Ovary (tissue), 9 donors: Measurements from ENCODE around the gene SCN5A. TPM values are rescaled to one million over a fixed set of nuclear protein-coding genes. Genes with fewer than 3 reads are reported as not detected.

Source experiments
- DNase-seq, 5 donors: peaks; one replicate each; pipeline ENCODE4 v3.0.0-alpha.2; 2019 to 2020
- H3K27ac ChIP-seq, 2 donors: fragments of 200-600 bp; one replicate each; pipeline versions ENCODE4 v1.5.1 to v1.8.0; 2019 to 2022
- H3K27me3 ChIP-seq: fragments of 200-600 bp; one replicate; pipeline ENCODE4 v1.8.0; 2022
- H3K36me3 ChIP-seq: fragments of 200-600 bp; sonication (generic); one replicate; pipeline ENCODE4 v1.5.1; 2019
- H3K4me1 ChIP-seq: one replicate; pipeline ENCODE4 v1.8.1; 2013; ENCODE audit warnings: mild to moderate bottlenecking, moderate library complexity; ENCODE audit not compliant: insufficient read depth
- H3K4me3 ChIP-seq: fragments of 200-600 bp; sonication (generic); one replicate; pipeline ENCODE4 v1.5.1; 2017
- H3K9me3 ChIP-seq, 2 donors: fragments of 200-600 bp in 1 of 2; sonication (generic) in 1 of 2; one replicate each; pipeline versions ENCODE4 v1.5.1 to v1.8.1; 2013 to 2019; ENCODE audit warnings: mild to moderate bottlenecking in 1 of 2, moderate library complexity in 1 of 2
- EP300 ChIP-seq: sonication (generic); formaldehyde crosslinking; IDR thresholded peaks from one replicate; pipeline ENCODE4 v1.6.1; 2017; ENCODE audit warnings: antibody characterized with exemption
- POLR2A ChIP-seq: fragments of 450-650 bp; IDR thresholded peaks from one replicate; pipeline ENCODE4 v1.6.1; 2017; ENCODE audit warnings: antibody characterized with exemption, mild to moderate bottlenecking, moderate library complexity
- WGBS, 3 donors: extraction: QIAGEN DNeasy Blood & Tissue Kit in 1 of 3; methylation state at CpG; one replicate each; pipeline versions ENCODE4 v1.1.5 to v1.1.7; 2013 to 2017; 5-methylcytosine and 5-hydroxymethylcytosine counted together
- intact Hi-C, 4 donors: fragments of 100-400 bp; cut with DNase I; formaldehyde crosslinking; loops; one replicate each; pipeline versions ENCODE4 v1.11.0 to v1.15.1; 2022 to 2023
- polyA plus RNA-seq, 2 donors: library from polyadenylated mRNA; stranded (reverse); fragments of 200-250 nt in 1 of 2; fragments of 350-450 nt in 1 of 2; fragmentation: Illumina TruSeq in 1 of 2; extraction: RNeasy Lipid Tissue Mini Kit (QIAGEN cat#74804) in 1 of 2; gene quantifications; one replicate each; pipeline ENCODE4 v1.2.3, GENCODE V29; 2013 to 2014
- total RNA-seq, 7 donors: library from RNA; depleted of rRNA in 2 of 7; stranded (reverse); fragments of >200 nt in 2 of 7; fragmentation: NEBNext Ultra II Directional in 3 of 7; extraction: Animal tissue kit (Norgen Biotek cat#: 25700) in 3 of 7; gene quantifications; one replicate each; pipeline versions ENCODE4 v1.1.0 to v1.2.4, GENCODE V29; 2016 to 2023
- TF ChIP-seq, protein P1 (sequence below), 3 donors: fragments of 450-650 bp in 2 of 3; fragments of 200-600 bp in 1 of 3; IDR thresholded peaks; one replicate each; pipeline versions ENCODE4 v1.5.1 to v1.8.0; 2016 to 2022; ENCODE audit warnings: antibody characterized with exemption in 3 of 3, mild to moderate bottlenecking in 1 of 3
- donor health status: DM: no; HTN: no; CAD: no; lungs with moderate emphysema.
- donor health status: DM: no; HTN: no; CAD: no.
- donor health status: Bipolar disorder and iron deficiency.
- donor health status: DM: yes; HTN: yes; CAD: no.
- donor health status: DM: no; HTN: no; CAD: no.
- donor health status: DM: yes; HTN: yes; CAD: no.

SCN5A gene
- total and polyA plus RNA-seq, 9 donors: 0.67 to 4.7 (median 2.1) TPM

GRCh38 chr3:38553071-38553470 lies 96.4 kb downstream of the SCN5A start:
- 91 to 95% (median 91%) methylated on average over 2 of the region's 2 CpGs for WGBS, 3 donors
- Histone ChIP-seq H3K9me3 (no peaks in the 10 kb centered on the region), H3K27me3 (no peaks in the 10 kb centered on the region), H3K36me3 (no peaks in the 10 kb centered on the region), H3K4me1 (no peaks in the 10 kb centered on the region), H3K4me3 (no peak overlapping the region), H3K27ac (no peak overlapping the region)
- no peak for DNase-seq
- intact Hi-C loops: no loop called here
- TF ChIP-seq POLR2A: no peak
- TF ChIP-seq EP300: no peak
- TF ChIP-seq, protein P1, sequence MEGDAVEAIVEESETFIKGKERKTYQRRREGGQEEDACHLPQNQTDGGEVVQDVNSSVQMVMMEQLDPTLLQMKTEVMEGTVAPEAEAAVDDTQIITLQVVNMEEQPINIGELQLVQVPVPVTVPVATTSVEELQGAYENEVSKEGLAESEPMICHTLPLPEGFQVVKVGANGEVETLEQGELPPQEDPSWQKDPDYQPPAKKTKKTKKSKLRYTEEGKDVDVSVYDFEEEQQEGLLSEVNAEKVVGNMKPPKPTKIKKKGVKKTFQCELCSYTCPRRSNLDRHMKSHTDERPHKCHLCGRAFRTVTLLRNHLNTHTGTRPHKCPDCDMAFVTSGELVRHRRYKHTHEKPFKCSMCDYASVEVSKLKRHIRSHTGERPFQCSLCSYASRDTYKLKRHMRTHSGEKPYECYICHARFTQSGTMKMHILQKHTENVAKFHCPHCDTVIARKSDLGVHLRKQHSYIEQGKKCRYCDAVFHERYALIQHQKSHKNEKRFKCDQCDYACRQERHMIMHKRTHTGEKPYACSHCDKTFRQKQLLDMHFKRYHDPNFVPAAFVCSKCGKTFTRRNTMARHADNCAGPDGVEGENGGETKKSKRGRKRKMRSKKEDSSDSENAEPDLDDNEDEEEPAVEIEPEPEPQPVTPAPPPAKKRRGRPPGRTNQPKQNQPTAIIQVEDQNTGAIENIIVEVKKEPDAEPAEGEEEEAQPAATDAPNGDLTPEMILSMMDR (IDR thresholded peaks at IDR 0.05): no peak

GRCh38 chr3:38552364-38552763 lies 97.1 kb downstream of the SCN5A start:
- TF ChIP-seq, protein P1 (IDR thresholded peaks at IDR 0.05): no peak
- TF ChIP-seq EP300 (no peak), POLR2A (no peak)
- no peak overlapping the region for H3K4me3 ChIP-seq
- H3K27me3 ChIP-seq: no peaks in the 10 kb centered on the region
- WGBS, 3 donors: 79 to 81% (median 79%) methylated on average over 6 of the region's 6 CpGs
- no peaks in the 10 kb centered on the region for H3K36me3 ChIP-seq
- intact Hi-C loops: no loop called here
- no peaks in the 10 kb centered on the region for H3K4me1 ChIP-seq
- no peak for DNase-seq
- H3K9me3 ChIP-seq: no peaks in the 10 kb centered on the region
- H3K27ac ChIP-seq: no peak overlapping the region

DNA sequence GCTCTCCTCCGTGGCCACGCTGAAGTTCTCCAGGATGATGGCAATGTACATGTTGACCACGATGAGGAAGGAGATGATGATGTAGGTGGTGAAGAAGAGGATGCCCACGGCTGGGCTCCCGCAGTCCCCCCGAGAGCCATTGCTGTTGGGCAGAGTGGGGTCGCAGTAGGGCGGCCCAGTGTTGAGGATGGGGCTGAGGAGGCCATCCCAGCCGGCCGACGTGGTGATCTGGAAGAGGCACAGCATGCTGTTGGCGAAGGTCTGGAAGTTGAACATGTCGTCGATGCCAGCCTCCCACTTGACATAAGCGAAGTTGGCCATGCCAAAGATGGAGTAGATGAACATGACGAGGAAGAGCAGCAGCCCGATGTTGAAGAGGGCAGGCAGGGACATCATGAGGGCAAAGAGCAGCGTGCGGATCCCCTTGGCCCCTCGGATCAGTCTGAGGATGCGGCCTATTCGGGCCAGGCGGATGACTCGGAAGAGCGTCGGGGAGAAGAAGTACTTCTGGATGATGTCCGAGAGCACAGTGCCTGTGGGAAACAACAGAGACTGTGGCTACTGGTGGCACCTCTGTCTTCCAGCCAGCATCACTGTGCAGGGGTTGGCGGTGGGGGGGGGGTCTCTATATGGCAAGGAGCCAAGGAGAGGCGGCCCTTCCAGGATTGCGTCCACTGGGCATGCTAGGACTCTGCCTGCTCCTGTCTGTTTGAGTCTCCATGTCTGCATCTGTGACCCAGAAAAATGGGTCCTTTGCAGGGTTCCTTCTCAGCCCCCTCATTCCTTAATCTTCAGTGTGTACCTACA lies 98.3 kb downstream of the SCN5A start:
- Histone ChIP-seq H3K27me3 (no peaks in the 10 kb centered on the region), H3K4me3 (no peak overlapping the region), H3K36me3 (no peaks in the 10 kb centered on the region), H3K27ac (no peak overlapping the region), H3K4me1 (no peaks in the 10 kb centered on the region), H3K9me3 (no peaks in the 10 kb centered on the region)
- DNase-seq: no peak
- WGBS, 3 donors: 96 to 97% (median 96%) methylated on average over 29 to 30 of the region's 30 CpGs
- TF ChIP-seq EP300: no peak
- no peak for TF ChIP-seq POLR2A
- TF ChIP-seq, protein P1 (IDR thresholded peaks at IDR 0.05): no peak
- intact Hi-C loops: no loop called here

GRCh38 chr3:38549957-38550840 lies 99.3 kb downstream of the SCN5A start:
- intact Hi-C loops: no loop called here
- Histone ChIP-seq H3K4me3 (no peak overlapping the region), H3K9me3 (no peaks in the 10 kb centered on the region), H3K27ac (no peak overlapping the region), H3K4me1 (no peaks in the 10 kb centered on the region), H3K27me3 (no peaks in the 10 kb centered on the region), H3K36me3 (no peaks in the 10 kb centered on the region)
- TF ChIP-seq POLR2A (no peak), EP300 (no peak)
- TF ChIP-seq, protein P1 (IDR thresholded peaks at IDR 0.05): no peak
- DNase-seq: no peak
- WGBS, 3 donors: 96 to 97% (median 96%) methylated on average over 33 of the region's 33 CpGs
